ENCODE results near the gene UVRAG.

Gene UVRAG

GRCh38 chr11:75784085-75784478 is 30.9 kb upstream of the UVRAG start:
- DNase-seq (ENCODE audit: low spot score) = no peak

GRCh38 chr11:75784506-75784905 is 30.5 kb upstream of the UVRAG start:
- DNase-seq (ENCODE audit: low spot score) = no peak

DNA sequence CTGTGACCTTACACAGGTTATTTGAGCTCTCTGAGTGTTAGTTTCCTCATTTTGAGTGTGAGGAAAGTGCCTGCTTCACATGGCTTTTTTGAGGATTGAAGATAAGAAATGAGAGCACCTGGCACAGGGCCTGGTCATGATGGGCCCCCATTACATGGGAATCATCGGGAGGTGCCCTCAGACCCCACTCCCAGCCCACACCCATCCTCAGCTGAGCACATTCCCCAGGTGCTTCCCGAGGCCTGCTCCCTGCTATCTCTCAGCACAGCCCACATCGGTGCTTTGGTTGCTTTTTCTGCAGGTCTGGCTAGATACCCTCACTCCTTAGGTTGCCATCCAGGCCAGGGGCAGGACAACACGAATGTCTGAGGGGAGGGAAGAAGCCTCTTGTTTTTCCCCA is 29.8 kb upstream of the UVRAG start:
- DNase-seq (ENCODE audit: low spot score) = no peak

- DNase-seq (ENCODE audit: low spot score) = no peak
Measured at GRCh38 chr11:75786101-75786736, 28.8 kb upstream of the UVRAG start.

- no peak for DNase-seq (ENCODE audit: low spot score)
Measured at GRCh38 chr11:75789521-75789920, 25.5 kb upstream of the UVRAG start.

DNA sequence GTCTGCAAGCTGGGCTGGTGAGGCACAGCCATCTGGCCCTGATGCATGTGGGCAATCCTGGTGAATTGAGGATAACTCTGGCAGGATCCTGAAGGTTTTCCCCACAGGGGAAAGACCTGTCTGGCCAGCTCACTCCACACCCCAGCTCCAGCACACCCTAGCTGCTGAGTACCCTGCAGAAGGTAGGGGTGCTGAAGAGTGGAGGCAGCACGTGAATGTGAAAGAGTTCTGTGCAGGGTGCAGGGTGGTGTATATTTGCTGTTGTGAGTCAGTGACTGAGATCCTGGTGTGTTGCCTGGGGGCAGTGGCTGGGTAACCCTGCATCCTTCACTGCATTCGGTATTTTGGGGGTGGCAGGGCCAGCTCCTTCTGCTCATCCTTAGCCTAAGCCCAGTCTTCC is 24.0 kb upstream of the UVRAG start:
- DNase-seq (ENCODE audit: low spot score) = no peak

- DNase-seq (ENCODE audit: low spot score) = no peak
Measured at GRCh38 chr11:75792127-75792731, 22.8 kb upstream of the UVRAG start.

DNA sequence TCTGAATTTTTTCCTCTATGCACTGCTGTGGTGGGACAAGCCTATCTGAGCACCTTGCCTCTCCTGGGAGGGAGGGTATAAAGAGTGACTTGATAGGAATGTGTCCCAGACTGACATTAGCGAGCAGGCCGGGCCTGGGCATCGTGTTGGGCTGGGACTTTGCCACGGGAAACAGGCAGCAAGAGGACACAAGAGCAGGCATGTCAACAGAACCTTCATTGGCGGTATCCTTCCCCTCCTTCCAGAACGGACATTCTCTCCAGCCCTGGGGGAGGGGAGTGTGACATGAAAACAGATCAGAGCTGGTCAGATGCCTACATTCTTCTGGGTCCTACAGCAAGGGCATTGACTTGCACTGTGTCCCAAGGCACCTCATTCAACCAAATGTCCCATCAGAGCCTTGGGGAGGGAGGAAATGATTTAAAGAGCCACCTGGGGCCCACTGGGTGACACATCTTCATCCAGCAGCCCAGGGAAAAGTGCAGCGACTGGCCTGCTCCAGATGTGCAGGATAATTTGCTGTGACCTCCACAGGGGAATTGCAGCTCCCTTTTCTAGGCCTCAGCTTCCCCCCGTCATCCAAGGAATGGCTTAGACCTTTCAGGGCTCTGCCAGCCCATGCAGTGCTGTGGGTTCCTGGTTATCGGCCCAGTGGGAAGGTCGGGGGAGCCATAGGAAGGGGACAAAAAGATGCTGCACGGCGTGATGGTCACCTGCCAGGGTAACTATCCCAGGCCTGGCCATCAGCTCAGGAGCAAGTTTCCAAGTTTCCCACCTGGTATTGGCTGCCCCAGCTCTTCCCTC is 21.8 kb upstream of the UVRAG start:
- no peak for DNase-seq (ENCODE audit: low spot score)

DNA sequence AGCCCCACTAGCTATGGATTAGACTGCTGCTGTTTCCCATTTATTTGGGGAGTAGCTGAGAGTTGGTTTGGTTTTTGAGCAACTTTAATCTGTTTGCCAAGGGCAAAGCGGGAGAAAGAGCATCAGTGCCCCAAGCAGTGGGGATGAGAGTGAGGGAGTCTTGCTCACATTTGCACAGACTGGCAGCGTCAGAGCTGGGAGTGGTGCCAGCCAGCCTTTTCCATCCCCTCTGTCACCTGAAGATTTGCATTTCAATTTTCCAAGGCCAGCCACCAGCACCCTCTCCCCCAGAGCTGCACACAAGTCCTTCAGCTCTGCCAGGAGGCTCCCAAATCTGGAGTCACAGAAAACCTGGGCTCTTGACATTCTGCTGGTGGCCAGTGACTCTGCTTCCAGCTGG is 21.0 kb upstream of the UVRAG start:
- DNase-seq (ENCODE audit: low spot score) = no peak

GRCh38 chr11:75795276-75796090 is 19.5 kb upstream of the UVRAG start:
- no peak for DNase-seq (ENCODE audit: low spot score)

DNA sequence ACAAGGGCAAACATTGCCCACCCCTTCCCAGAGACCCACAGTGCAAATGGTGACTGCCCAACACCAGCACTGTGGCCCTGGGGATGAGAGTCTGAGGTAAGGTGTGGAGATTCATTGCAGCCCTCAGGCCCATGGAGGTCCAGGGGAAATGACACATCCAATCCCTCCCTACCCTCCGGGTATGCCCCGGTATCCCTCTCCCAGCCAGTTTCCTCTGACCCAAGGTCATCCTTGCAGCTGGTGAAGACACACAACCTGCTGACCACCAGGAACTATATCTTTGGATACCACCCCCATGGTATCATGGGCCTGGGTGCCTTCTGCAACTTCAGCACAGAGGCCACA is 18.9 kb upstream of the UVRAG start:
- DNase-seq (ENCODE audit: low spot score) = no peak

DNA sequence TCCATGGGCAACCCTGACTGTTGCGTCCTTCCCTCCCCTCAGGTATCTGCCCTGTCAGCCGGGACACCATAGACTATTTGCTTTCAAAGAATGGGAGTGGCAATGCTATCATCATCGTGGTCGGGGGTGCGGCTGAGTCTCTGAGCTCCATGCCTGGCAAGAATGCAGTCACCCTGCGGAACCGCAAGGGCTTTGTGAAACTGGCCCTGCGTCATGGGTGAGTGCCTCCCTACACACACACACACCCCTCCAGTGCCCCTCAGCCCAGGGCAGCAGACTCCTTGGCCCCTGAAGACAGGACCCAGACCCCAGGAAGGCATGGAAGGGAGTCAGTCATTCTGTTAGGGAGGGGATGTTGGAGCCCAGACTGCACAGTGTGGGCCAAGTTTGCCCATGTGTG is 17.9 kb upstream of the UVRAG start:
- DNase-seq (ENCODE audit: low spot score) = no peak

- peak; percentile 40 for DNase-seq (ENCODE audit: low spot score)
Measured at GRCh38 chr11:75797792-75798191, 17.2 kb upstream of the UVRAG start.

DNA sequence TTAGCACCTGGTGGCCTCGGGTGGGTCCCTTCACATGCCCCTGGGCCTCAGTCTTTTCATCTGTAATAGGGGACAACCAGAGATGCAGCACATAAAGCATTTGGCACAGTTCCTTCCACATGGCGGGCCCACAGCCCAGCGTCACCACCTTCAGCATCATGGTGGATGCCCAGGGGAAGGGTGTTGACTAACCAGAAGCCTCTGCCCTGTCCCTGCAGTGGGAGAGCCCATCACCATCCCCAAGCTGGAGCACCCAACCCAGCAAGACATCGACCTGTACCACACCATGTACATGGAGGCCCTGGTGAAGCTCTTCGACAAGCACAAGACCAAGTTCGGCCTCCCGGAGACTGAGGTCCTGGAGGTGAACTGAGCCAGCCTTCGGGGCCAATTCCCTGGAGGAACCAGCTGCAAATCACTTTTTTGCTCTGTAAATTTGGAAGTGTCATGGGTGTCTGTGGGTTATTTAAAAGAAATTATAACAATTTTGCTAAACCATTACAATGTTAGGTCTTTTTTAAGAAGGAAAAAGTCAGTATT is 14.8 kb upstream of the UVRAG start:
- no peak for DNase-seq (ENCODE audit: low spot score)

- DNase-seq (ENCODE audit: low spot score) = no peak
Measured at GRCh38 chr11:75800728-75801361, 14.2 kb upstream of the UVRAG start.

GRCh38 chr11:75801362-75802020 is 13.5 kb upstream of the UVRAG start:
- no peak for DNase-seq (ENCODE audit: low spot score)

DNA sequence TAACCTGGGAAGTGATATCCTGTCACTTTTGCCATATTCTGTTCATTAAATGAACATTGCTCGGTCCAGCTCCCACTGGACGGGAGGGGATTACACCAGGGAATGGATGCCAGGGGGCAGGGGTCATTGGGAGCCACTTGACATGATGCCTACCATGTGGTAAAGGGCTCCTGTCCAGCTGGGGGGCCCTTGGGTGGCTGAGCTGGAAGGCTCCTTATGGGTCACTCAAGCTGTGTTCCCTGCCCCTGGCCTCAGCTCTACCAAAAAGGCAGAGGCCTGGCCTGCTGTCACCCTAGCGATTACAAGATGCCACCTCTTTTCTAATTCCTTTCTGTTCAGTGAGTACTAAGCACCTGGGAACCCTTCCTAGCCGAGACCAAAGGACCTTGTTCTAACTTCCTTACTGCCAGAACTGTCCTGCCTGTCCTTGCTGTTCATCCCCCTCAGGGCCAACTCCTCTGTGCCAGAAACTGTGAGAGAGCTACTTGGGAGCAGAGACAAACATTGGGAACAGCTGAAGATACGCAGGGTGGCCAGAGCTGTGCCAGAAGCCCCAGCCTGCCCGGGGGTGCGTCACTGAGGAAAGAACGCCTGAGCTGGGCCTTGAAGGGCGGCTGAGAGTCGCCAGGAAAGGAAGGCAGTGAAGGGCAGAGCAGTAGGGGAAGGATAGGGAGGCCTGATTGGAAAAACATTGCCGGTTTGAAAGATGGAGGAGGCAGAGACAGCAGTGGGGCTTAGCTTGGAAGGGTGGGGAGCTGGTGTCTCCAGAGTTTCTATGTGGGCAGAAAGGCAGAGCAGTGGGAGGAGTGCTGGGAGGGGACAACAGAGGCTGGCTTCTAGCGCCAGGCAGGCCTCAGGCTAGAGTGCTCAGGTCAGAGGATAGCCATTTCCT is 12.7 kb upstream of the UVRAG start:
- no peak for DNase-seq (ENCODE audit: low spot score)

DNA sequence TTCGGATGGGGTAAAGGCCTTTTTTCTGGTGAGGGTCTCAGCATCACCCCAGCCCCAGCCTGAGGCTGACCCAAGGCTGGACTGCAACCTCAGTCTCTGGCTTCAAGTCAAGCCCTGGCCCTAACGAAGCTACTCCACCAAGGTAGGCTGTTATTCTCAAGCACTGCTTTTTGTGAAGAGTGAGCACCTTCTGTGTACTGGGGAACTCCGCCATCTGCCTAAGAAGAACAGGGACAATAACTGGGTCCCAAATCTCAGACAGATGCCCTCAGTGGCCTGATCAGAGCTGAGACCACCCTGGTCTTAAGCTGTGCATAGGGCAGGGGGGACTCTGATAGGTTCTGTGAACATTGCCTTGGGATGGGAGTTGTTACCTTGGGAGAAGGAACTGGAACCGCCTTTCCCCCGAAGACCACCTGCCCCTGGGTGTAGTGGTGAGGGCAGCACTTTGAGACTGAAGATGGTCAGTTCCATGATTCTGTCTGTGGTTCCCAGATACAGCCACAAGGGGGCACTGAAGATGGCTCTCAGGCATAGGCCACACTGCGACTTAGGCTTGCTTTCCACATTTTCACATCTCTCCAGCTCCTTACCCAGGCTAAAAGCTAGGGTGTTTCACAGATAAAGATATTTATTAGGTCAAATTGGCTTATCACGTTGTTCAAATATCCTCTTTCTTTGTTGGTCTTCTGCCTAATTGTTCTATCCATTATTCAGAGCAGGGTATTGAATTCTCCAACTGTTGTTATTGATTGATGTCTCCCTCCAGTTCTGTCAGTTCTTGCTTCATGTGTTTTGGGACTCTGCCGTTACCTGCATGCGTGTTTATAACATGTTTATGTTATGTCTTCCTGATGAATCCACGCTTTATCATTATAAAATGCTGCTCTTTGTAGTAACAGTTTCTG is 11.8 kb upstream of the UVRAG start:
- peak; percentile 80 for DNase-seq (ENCODE audit: low spot score)

- no peak for DNase-seq (ENCODE audit: low spot score)
Measured at GRCh38 chr11:75809111-75809510, 5.9 kb upstream of the UVRAG start.

Data from hepatic stellate cell (primary cell).